RWPE1 (cell line): ENCODE measurements around the gene XIRP2.
A peak's percentile ranks its signal among the peaks of the same experiment; 100 is the strongest.

Source experiments
- CTCF ChIA-PET: fragments of 350-600 bp; sonication (Branson Sonifier 250); formaldehyde crosslinking; extraction: SDS; loops from one replicate; lab custom pipeline; 2021; lab: Yijun Ruan, JAX
- POLR2A ChIA-PET: fragments of 400-600 bp; formaldehyde crosslinking; extraction: SDS; loops from one replicate; lab custom pipeline; 2020; ENCODE audit warnings: antibody characterized with exemption; ENCODE audit not compliant: low non-redundant PET; lab: Yijun Ruan, JAX
- DNase-seq: peaks from one replicate; pipeline ENCODE4 v3.0.0; 2012; ENCODE audit warnings: low spot score
- H3K27ac ChIP-seq: fragments of 450-650 bp; 2 replicates; pipeline ENCODE4 v1.5.1; 2017
- CTCF ChIP-seq: fragments of 450-650 bp; conservative IDR thresholded peaks from 2 replicates; pipeline ENCODE4 v1.5.1; 2017; ENCODE audit warnings: low read depth, mild to moderate bottlenecking

Gene XIRP2

GRCh38 chr2:167110345-167110744 lies 222.1 kb downstream of the XIRP2 start:
- no peak for DNase-seq
- no peak overlapping the region for H3K27ac ChIP-seq
- ChIA-PET CTCF (no interaction called here), POLR2A (no interaction called here)
- TF ChIP-seq CTCF: no peak

- ChIA-PET CTCF (no interaction called here), POLR2A (no interaction called here)
- no peak overlapping the region for H3K27ac ChIP-seq
- DNase-seq: no peak
- TF ChIP-seq CTCF: no peak
Observed at GRCh38 chr2:167114018-167114417, 225.7 kb downstream of the XIRP2 start.

- TF ChIP-seq CTCF: no peak
- no peak for DNase-seq
- H3K27ac ChIP-seq: no peak overlapping the region
- CTCF ChIA-PET: no interaction called here
- POLR2A ChIA-PET: no interaction called here
Observed at GRCh38 chr2:167115541-167115940, 227.3 kb downstream of the XIRP2 start.

GRCh38 chr2:167122389-167122788 lies 234.1 kb downstream of the XIRP2 start:
- no peak overlapping the region for H3K27ac ChIP-seq
- no peak for DNase-seq
- TF ChIP-seq CTCF: no peak
- ChIA-PET CTCF (no interaction called here), POLR2A (no interaction called here)

GRCh38 chr2:167126165-167126564 lies 237.9 kb downstream of the XIRP2 start:
- TF ChIP-seq CTCF: no peak
- ChIA-PET POLR2A (no interaction called here), CTCF (interaction anchor here (1.4 kb wide), 1 partner anchor 86 kb away, joined by 4 read pairs; no protein-coding TSS in a partner anchor)
- DNase-seq: no peak
- no peak overlapping the region for H3K27ac ChIP-seq

- ChIA-PET CTCF (interaction anchor here (0.5 kb wide), 1 partner anchor 87 kb away, joined by 4 read pairs; no protein-coding TSS in a partner anchor), POLR2A (no interaction called here)
- DNase-seq: peak; percentile 10
- no peak for TF ChIP-seq CTCF
- H3K27ac ChIP-seq: no peak overlapping the region
Observed at GRCh38 chr2:167127135-167127534, 238.9 kb downstream of the XIRP2 start.
